K562 (cell line): ENCODE measurements around the gene MAD1L1. TPM values are rescaled to one million over a fixed set of nuclear protein-coding genes. Genes with fewer than 3 reads are reported as not detected.
A peak's percentile ranks its signal among the peaks of the same experiment; 100 is the strongest.

Experiments used
- ATAC-seq: fragments of 200-7000 bp; cut with Tn5 transposase; 3 replicates; pipeline ENCODE4 v1.9.1; 2020; ENCODE audit warnings: moderate library complexity
- BruUV-seq: library from RNA; stranded (reverse); fragments of 400-500 nt; replicated peaks from 2 replicates; lab custom pipeline; 2021; lab: Mats Ljungman, UMichigan
- CTCF ChIA-PET: fragments of 300-600 bp; formaldehyde crosslinking; extraction: SDS; loops from one replicate; lab custom pipeline; 2021; ENCODE audit warnings: low intra/inter-chr PET ratio; lab: Yijun Ruan, JAX
- POLR2A ChIA-PET: fragments of 300-600, 350-650 bp; sonication (Branson Sonifier 250); formaldehyde crosslinking; extraction: SDS; loops from one replicate; lab custom pipeline; 2021; ENCODE audit warnings: antibody characterized with exemption, inconsistent platforms; lab: Yijun Ruan, JAX
- DNase-seq, 4 experiments: peaks; one replicate each; pipeline versions ENCODE4 v3.0.0 to v3.0.0-alpha.2; 2011 to 2018; ENCODE audit warnings: low spot score in 3 of 4, mixed read lengths in 3 of 4; ENCODE audit errors: extremely low read depth in 1 of 4
- FAIRE-seq: peaks from 2 replicates; lab custom pipeline; 2011; peaks lifted over from hg19 to GRCh38; lab: Jason Lieb, UNC
- H2AFZ ChIP-seq: 2 replicates; pipeline ENCODE4 v1.6.0; 2011; ENCODE audit warnings: low read depth, low read length, control low read depth, inconsistent platforms
- H3K27ac ChIP-seq: fragments of 200-600 bp; 3 replicates; pipeline ENCODE4 v1.8.0; 2011; ENCODE audit warnings: low read depth, mild to moderate bottlenecking, control low read depth, inconsistent platforms, low read length, moderate library complexity, mixed read lengths; ENCODE audit errors: extremely low read depth
- H3K27me3 ChIP-seq, 2 experiments: fragments of 300-600 bp in 1 of 2; 2 replicates in 1 of 2; 3 replicates in 1 of 2; pipeline versions ENCODE4 v1.6.0 to v1.8.0; 2011; ENCODE audit warnings: inconsistent platforms in 2 of 2, low read length in 2 of 2, mild to moderate bottlenecking in 1 of 2, mixed read lengths in 1 of 2, moderate library complexity in 1 of 2; ENCODE audit not compliant: control insufficient read depth in 2 of 2, insufficient read depth in 2 of 2
- H3K36me3 ChIP-seq: fragments of 300-600 bp; 3 replicates; pipeline ENCODE4 v1.8.0; 2011; ENCODE audit warnings: mild to moderate bottlenecking, low read length, inconsistent platforms; ENCODE audit not compliant: control insufficient read depth, insufficient read depth
- H3K4me1 ChIP-seq, 2 experiments: fragments of 200-600 bp in 1 of 2; replicated peaks in 1 of 2; 2 replicates in 1 of 2; 3 replicates in 1 of 2; pipeline versions ENCODE4 v1.5.1 to v1.8.0; 2011; ENCODE audit warnings: inconsistent platforms in 2 of 2, low read length in 2 of 2, mild to moderate bottlenecking in 1 of 2, mixed read lengths in 1 of 2, moderate library complexity in 1 of 2; ENCODE audit not compliant: control insufficient read depth in 2 of 2, insufficient read depth in 2 of 2
- H3K4me2 ChIP-seq: 2 replicates; pipeline ENCODE4 v1.6.1; 2011; ENCODE audit warnings: low read length, control low read depth, inconsistent platforms, mixed read lengths; ENCODE audit not compliant: insufficient read depth
- H3K4me3 ChIP-seq: fragments of 200-600 bp; sonication (generic), shearing (Covaris generic); 2 replicates; pipeline ENCODE4 v1.5.1; 2016; ENCODE audit warnings: control low read depth, inconsistent platforms
- H3K79me2 ChIP-seq: fragments of 200-600 bp; 3 replicates; pipeline ENCODE4 v1.8.0; 2011; ENCODE audit warnings: low read length, inconsistent platforms; ENCODE audit not compliant: control insufficient read depth, insufficient read depth
- H3K9ac ChIP-seq, 2 experiments: 2 replicates each; pipeline versions ENCODE4 v1.6.0 to v1.6.1; 2011; ENCODE audit warnings: low read depth in 2 of 2, low read length in 2 of 2, control low read depth in 1 of 2, inconsistent platforms in 1 of 2, mild to moderate bottlenecking in 1 of 2, mixed read lengths in 1 of 2; ENCODE audit not compliant: insufficient read depth in 1 of 2
- H3K9me1 ChIP-seq: one replicate; pipeline ENCODE4 v1.6.0; 2011; ENCODE audit warnings: inconsistent platforms, mild to moderate bottlenecking, low read length, moderate library complexity; ENCODE audit not compliant: control insufficient read depth, insufficient read depth
- H3K9me3 ChIP-seq: replicated peaks from 2 replicates; pipeline ENCODE4 v1.5.1; 2011; ENCODE audit warnings: low read depth, low read length, inconsistent platforms; ENCODE audit not compliant: control insufficient read depth, insufficient read depth
- H4K20me1 ChIP-seq: replicated peaks from 2 replicates; pipeline ENCODE4 v1.6.1; 2011; ENCODE audit warnings: low read length, inconsistent platforms, mixed read lengths; ENCODE audit not compliant: control insufficient read depth, insufficient read depth
- CBX1 ChIP-seq: sonication (generic); IDR thresholded peaks from 2 replicates; pipeline ENCODE4 v1.6.1; 2016; ENCODE audit warnings: antibody characterized with exemption, low read depth, mild to moderate bottlenecking
- CEBPG ChIP-seq, 3 experiments: fragments of 200-800 bp in 1 of 3; sonication (Bioruptor generic) in 1 of 3; sonication (generic) in 1 of 3; formaldehyde crosslinking in 1 of 3; IDR thresholded peaks in 2 of 3; conservative IDR thresholded peaks in 1 of 3; 2 replicates each; pipeline versions ENCODE4 v1.6.1 to v1.8.0; 2016 to 2022; ENCODE audit warnings: missing compliant biosample characterization in 2 of 3, missing genetic modification characterization in 2 of 3, mild to moderate bottlenecking in 1 of 3, missing genetic modification reagents in 1 of 3
- FIP1L1 ChIP-seq: fragments of 200-400 bp; formaldehyde crosslinking; IDR thresholded peaks from 2 replicates; pipeline ENCODE4 v1.6.1; 2018; ENCODE audit warnings: mild to moderate bottlenecking, low read depth, low read length; ENCODE audit not compliant: poor library complexity, severe bottlenecking
- HCFC1 ChIP-seq: IDR thresholded peaks from 2 replicates; pipeline ENCODE4 v1.6.1; 2012; ENCODE audit warnings: low read depth, low read length, improper control_type of control experiment
- HNRNPK ChIP-seq: fragments of 200-400 bp; formaldehyde crosslinking; IDR thresholded peaks from one replicate; pipeline ENCODE4 v1.6.1; 2018; ENCODE audit warnings: mild to moderate bottlenecking, low read depth, low read length; ENCODE audit not compliant: poor library complexity, severe bottlenecking
- IFI16 ChIP-seq: fragments of 250-450 bp; sonication (Bioruptor Pico); IDR thresholded peaks from 2 replicates; pipeline ENCODE4 v2.1.2; 2022; ENCODE audit warnings: mild to moderate bottlenecking, inconsistent platforms
- KLF13 ChIP-seq: fragments of 450-650 bp; IDR thresholded peaks from 2 replicates; pipeline ENCODE4 v1.6.1; 2016; ENCODE audit warnings: missing genetic modification characterization, low read depth, mild to moderate bottlenecking, missing compliant biosample characterization, moderate library complexity, borderline replicate concordance
- NKRF ChIP-seq: fragments of 450-650 bp; IDR thresholded peaks from 2 replicates; pipeline ENCODE4 v1.6.1; 2016; ENCODE audit warnings: borderline replicate concordance
- RAD51 ChIP-seq: fragments of 450-650 bp; IDR thresholded peaks from 2 replicates; pipeline ENCODE4 v1.7.1; 2016; ENCODE audit warnings: low read depth, mild to moderate bottlenecking, borderline replicate concordance
- SIN3A ChIP-seq, 2 experiments: fragments of 150-350 bp in 1 of 2; IDR thresholded peaks; 2 replicates each; pipeline ENCODE4 v1.6.1; 2011 to 2016; ENCODE audit warnings: borderline replicate concordance in 2 of 2, low read depth in 2 of 2, low read length in 2 of 2, mild to moderate bottlenecking in 2 of 2, moderate library complexity in 2 of 2; ENCODE audit not compliant: control insufficient read depth in 1 of 2
- SRSF9 ChIP-seq: fragments of 200-400 bp; formaldehyde crosslinking; IDR thresholded peaks from 2 replicates; pipeline ENCODE4 v1.6.1; 2017; ENCODE audit warnings: low read depth, low read length, borderline replicate concordance
- TFAP4 ChIP-seq: sonication (generic); formaldehyde crosslinking; IDR thresholded peaks from 2 replicates; pipeline ENCODE4 v1.8.0; 2022; ENCODE audit warnings: missing genetic modification reagents, mild to moderate bottlenecking, moderate library complexity, borderline replicate concordance
- ZFX ChIP-seq: sonication (generic); formaldehyde crosslinking; IDR thresholded peaks from 2 replicates; pipeline ENCODE4 v1.8.0; 2022; ENCODE audit warnings: mild to moderate bottlenecking, missing genetic modification reagents, moderate library complexity
- ZNF143 ChIP-seq: sonication (generic); formaldehyde crosslinking; IDR thresholded peaks from 2 replicates; pipeline ENCODE4 v1.9.0; 2022; ENCODE audit warnings: mild to moderate bottlenecking, missing genetic modification reagents
- ZNF384 ChIP-seq: IDR thresholded peaks from 2 replicates; pipeline ENCODE4 v1.6.1; 2012; ENCODE audit warnings: low read depth, low read length, improper control_type of control experiment
- WGBS: fragments of 100-300 bp; shearing (Covaris generic); methylation state at CpG from one replicate; pipeline ENCODE4 v1.1.6; 2016; ENCODE audit warnings: low coverage, mixed read lengths; ENCODE audit not compliant: insufficient coverage; ENCODE audit errors: missing lambda C conversion rate; 5-methylcytosine and 5-hydroxymethylcytosine counted together
- in situ Hi-C: fragments of 300-500 bp; cut with MboI; formaldehyde crosslinking; loops from 4 replicates; pipeline ENCODE4 v1.15.0; 2018; ENCODE audit warnings: inconsistent platforms, mixed read lengths
- intact Hi-C: fragments of 100-400 bp; cut with micrococcal nuclease; formaldehyde crosslinking; loops from 2 replicates; pipeline ENCODE4 v1.14.2; 2022
- polyA plus RNA-seq, 8 experiments: library from polyadenylated mRNA; depleted of rRNA in 4 of 8; stranded (reverse) in 5 of 8; unstranded in 3 of 8; fragments of >200 nt; fragmentation: Nextera tagmentation in 2 of 8; fragmentation: Illumina TruSeq in 1 of 8; extraction: Ambion mirVana in 2 of 8; extraction: Trizol in 1 of 8; gene quantifications; 2 replicates each; pipeline versions ENCODE4 v1.2.1 to v1.2.3, GENCODE V29; 2011 to 2014; ENCODE audit warnings: inconsistent platforms in 1 of 8, missing spikeins in 1 of 8
- total RNA-seq, 7 experiments: library from RNA; depleted of rRNA in 6 of 7; stranded (reverse); fragments of >200 nt in 6 of 7; fragmentation: Illumina TruSeq in 2 of 7; extraction: Trizol in 2 of 7; gene quantifications; 2 replicates each; pipeline versions ENCODE4 v1.2.1 to v1.2.3, GENCODE V29; 2011 to 2021; ENCODE audit warnings: low replicate concordance in 1 of 7

Gene MAD1L1
- total and polyA plus RNA-seq, 9 of the 15 experiments (the other 6 are each of a cell fraction or from before 2014, with no cell fraction given): 1.7 to 89.7 (median 18.0) TPM

GRCh38 chr7:2231992-2232765, 566 bp downstream of the MAD1L1 start:
- 2% methylated on average over 19 of the region's 46 CpGs for WGBS
- ChIA-PET CTCF (interaction anchor here (0.5 kb wide), 1 partner anchor 115 kb away, joined by 3 read pairs; no protein-coding TSS in a partner anchor), POLR2A (interaction anchor here (0.6 to 1.8 kb wide), 15 partner anchors 9 to 781 kb away, joined by 3 to 8 read pairs (median 3); partner anchors contain the start of genes EIF3B, MRM2 and NUDT1)
- Histone ChIP-seq H3K9me1 (no peaks in the 10 kb centered on the region), H3K27ac (peak overlapping the region; percentile 79), H3K9me3 (no peaks in the 10 kb centered on the region), H3K4me1 (peaks cover 3 to 17% of the 10 kb centered on the region in 2 experiments; a peak in 3 of 5 replicates), H2AFZ (peak overlapping the region; percentile 94), H3K27me3 (no peaks in the 10 kb centered on the region), H3K36me3 (peaks cover 66% of the 10 kb centered on the region; the same call in 2 of the 3 replicates), H3K4me3 (peak overlapping the region; percentile 100), H4K20me1 (0 out of 2 replicates have a peak, but pooled peaks cover 2% of the 10 kb centered on the region), H3K9ac (peak overlapping the region; percentile 86 to 98), H3K79me2 (peaks cover 50% of the 10 kb centered on the region), H3K4me2 (peak overlapping the region; percentile 97)
- in situ Hi-C loops: no loop called here
- BruUV-seq: no TSS peak
- ATAC-seq (peak; percentile 73), FAIRE-seq (peak; percentile 15), DNase-seq (peak in 3 of 4 experiments; percentile 22 to 82 (median 44))
- intact Hi-C loops: no loop called here
- TF ChIP-seq ZNF384 (no peak), NKRF (peak; percentile 34; the same call in 1 of the 2 replicates), ZNF143 (CRISPR knock-in tag) (peak; percentile 21; the same call in 1 of the 2 replicates), CBX1 (0 out of 2 replicates have a peak, but pooled peaks have one; percentile 2), KLF13 (tag) (no peak), CEBPG (CRISPR knock-in tag; IDR thresholded peaks at IDR 0.05) (no peak), CEBPG (tag; conservative IDR thresholded peaks at IDR 0.05 in 1 of 2, IDR thresholded peaks at IDR 0.05 in 1 of 2) (peak in 1 of 2 experiments; percentile 21; a peak in 1 of 4 replicates), SRSF9 (no peak), HNRNPK (peak; percentile 57), SIN3A (IDR thresholded peaks at IDR 0.05; ENCODE audit: borderline replicate concordance in 2 of 2, control insufficient read depth in 1 of 2, low read depth in 2 of 2, low read length in 2 of 2) (0 out of 4 replicates have a peak, but pooled peaks of 1 of the 2 experiments have one; percentile 6), IFI16 (no peak), TFAP4 (CRISPR knock-in tag) (0 out of 2 replicates have a peak, but pooled peaks have one; percentile 17), ZFX (CRISPR knock-in tag) (peak; percentile 16), HCFC1 (no peak), FIP1L1 (peak; percentile 3), RAD51 (no peak)
